WTC11 (cell line): ENCODE results near the gene CAPN12. TPM values are rescaled to one million over a fixed set of nuclear protein-coding genes. Genes with fewer than 3 reads are reported as not detected.

Source experiments
- ATAC-seq: fragments of 200-7000 bp; cut with Tn5 transposase; 2 replicates; pipeline ENCODE4 v1.10.0; 2021; ENCODE audit warnings: mild to moderate bottlenecking, moderate library complexity
- CTCF ChIA-PET: fragments of 300-600 bp; sonication (Branson Sonifier 250); formaldehyde crosslinking; loops from one replicate; lab custom pipeline; 2021; ENCODE audit warnings: antibody characterized with exemption; lab: Charles Lee
- POLR2A ChIA-PET: fragments of 350-600 bp; sonication (Branson Sonifier 250); formaldehyde crosslinking; loops from one replicate; lab custom pipeline; 2021; ENCODE audit warnings: antibody characterized with exemption; lab: Charles Lee
- DNase-seq: peaks from one replicate; pipeline ENCODE4 v3.0.0; 2021; ENCODE audit warnings: low spot score
- H3K27ac Mint-ChIP-seq: 2 replicates; pipeline ENCODE4 v1.8.0; 2021; ENCODE audit warnings: mixed read lengths
- H3K27me3 Mint-ChIP-seq: 2 replicates; pipeline ENCODE4 v1.8.0; 2021; ENCODE audit warnings: low read depth, mild to moderate bottlenecking, moderate library complexity, mixed read lengths
- H3K36me3 Mint-ChIP-seq: 2 replicates; pipeline ENCODE4 v1.8.0; 2021; ENCODE audit warnings: mixed read lengths
- H3K4me1 Mint-ChIP-seq: 2 replicates; pipeline ENCODE4 v1.8.0; 2022; ENCODE audit warnings: mixed read lengths
- H3K4me3 Mint-ChIP-seq: 2 replicates; pipeline ENCODE4 v1.8.0; 2021; ENCODE audit warnings: mild to moderate bottlenecking, moderate library complexity, mixed read lengths
- H3K9me3 Mint-ChIP-seq: 2 replicates; pipeline ENCODE4 v1.8.0; 2021; ENCODE audit warnings: mixed read lengths
- ATF2 ChIP-seq: sonication (generic); formaldehyde crosslinking; IDR thresholded peaks from 2 replicates; pipeline ENCODE4 v1.8.1; 2022; ENCODE audit warnings: low read depth, missing genetic modification reagents, borderline replicate concordance
- CBFB ChIP-seq: sonication (generic); formaldehyde crosslinking; IDR thresholded peaks from 2 replicates; pipeline ENCODE4 v1.8.1; 2022; ENCODE audit warnings: mild to moderate bottlenecking, low read depth, missing genetic modification reagents
- EMX1 ChIP-seq: fragments of 250-450 bp; sonication (Bioruptor Pico); IDR thresholded peaks from 2 replicates; pipeline ENCODE4 v1.8.0; 2021; ENCODE audit warnings: mild to moderate bottlenecking
- ESRRA ChIP-seq: sonication (generic); formaldehyde crosslinking; IDR thresholded peaks from 2 replicates; pipeline ENCODE4 v1.8.1; 2022; ENCODE audit warnings: mild to moderate bottlenecking, missing genetic modification reagents, borderline replicate concordance
- FOXP1 ChIP-seq: sonication (generic); formaldehyde crosslinking; IDR thresholded peaks from 2 replicates; pipeline ENCODE4 v1.8.0; 2022; ENCODE audit warnings: missing genetic modification reagents, mild to moderate bottlenecking, moderate library complexity, borderline replicate concordance
- GTF2I ChIP-seq: fragments of 250-450 bp; sonication (Bioruptor Pico); conservative IDR thresholded peaks from 2 replicates; pipeline ENCODE4 v1.4.0; 2021; ENCODE audit warnings: mild to moderate bottlenecking
- JAZF1 ChIP-seq: fragments of 250-450 bp; sonication (Bioruptor Pico); IDR thresholded peaks from 2 replicates; pipeline ENCODE4 v1.9.0; 2021; ENCODE audit warnings: moderate library complexity, mild to moderate bottlenecking, inconsistent platforms
- JUN ChIP-seq: sonication (generic); formaldehyde crosslinking; IDR thresholded peaks from 2 replicates; pipeline ENCODE4 v1.8.0; 2023; ENCODE audit warnings: mild to moderate bottlenecking, missing genetic modification reagents
- KAT7 ChIP-seq: sonication (generic); formaldehyde crosslinking; IDR thresholded peaks from 2 replicates; pipeline ENCODE4 v1.8.1; 2023; ENCODE audit warnings: missing genetic modification reagents, mild to moderate bottlenecking, borderline replicate concordance
- SMAD3 ChIP-seq: sonication (generic); formaldehyde crosslinking; IDR thresholded peaks from 2 replicates; pipeline ENCODE4 v1.8.0; 2022; ENCODE audit warnings: missing genetic modification reagents, mild to moderate bottlenecking, borderline replicate concordance
- TEAD1 ChIP-seq: sonication (generic); formaldehyde crosslinking; IDR thresholded peaks from 2 replicates; pipeline ENCODE4 v1.8.0; 2022; ENCODE audit warnings: mild to moderate bottlenecking, missing genetic modification reagents
- ZNF317 ChIP-seq: sonication (generic); formaldehyde crosslinking; IDR thresholded peaks from 2 replicates; pipeline ENCODE4 v1.8.1; 2023; ENCODE audit warnings: low read depth, mild to moderate bottlenecking, moderate library complexity, missing genetic modification reagents, borderline replicate concordance
- ZNF425 ChIP-seq: fragments of 250-450 bp; sonication (Bioruptor Pico); conservative IDR thresholded peaks from 2 replicates; pipeline ENCODE4 v1.9.0; 2021; ENCODE audit warnings: mild to moderate bottlenecking
- total RNA-seq: library from RNA; stranded (reverse); gene quantifications from 3 replicates; pipeline ENCODE4 v1.2.3, GENCODE V29; 2021
- TF ChIP-seq, protein P1 (sequence below): sonication (generic); formaldehyde crosslinking; IDR thresholded peaks from 2 replicates; pipeline ENCODE4 v1.8.0; 2022; ENCODE audit warnings: missing genetic modification reagents
- TF ChIP-seq, protein P2 (sequence below): fragments of 250-450 bp; sonication (Bioruptor Pico); IDR thresholded peaks from 2 replicates; pipeline ENCODE4 v1.9.0; 2021; ENCODE audit warnings: mild to moderate bottlenecking
- TF ChIP-seq, protein P3 (sequence below): sonication (generic); formaldehyde crosslinking; IDR thresholded peaks from 2 replicates; pipeline ENCODE4 v1.8.1; 2022; ENCODE audit warnings: mild to moderate bottlenecking, moderate library complexity, missing genetic modification reagents
- TF ChIP-seq, protein P4 (sequence below): sonication (generic); formaldehyde crosslinking; IDR thresholded peaks from 2 replicates; pipeline ENCODE4 v1.8.1; 2022; ENCODE audit warnings: low read depth, mild to moderate bottlenecking, moderate library complexity, missing genetic modification reagents, borderline replicate concordance

Gene CAPN12
- total RNA-seq, 1 experiment from 2014 or later: 9.6 TPM

GRCh38 chr19:38691938-38692457 lies 52.3 kb downstream of the CAPN12 start (continued):
- TF ChIP-seq ZNF425 (CRISPR knock-in tag): no peak
- no peak for TF ChIP-seq FOXP1

- H3K27me3 Mint-ChIP-seq: no peaks in the 10 kb centered on the region
- POLR2A ChIA-PET: interaction anchor here (0.7 to 1.5 kb wide), 3 partner anchors 22 to 72 kb away, joined by 3 to 6 read pairs (median 5); no protein-coding TSS in a partner anchor
- TF ChIP-seq, protein P1, sequence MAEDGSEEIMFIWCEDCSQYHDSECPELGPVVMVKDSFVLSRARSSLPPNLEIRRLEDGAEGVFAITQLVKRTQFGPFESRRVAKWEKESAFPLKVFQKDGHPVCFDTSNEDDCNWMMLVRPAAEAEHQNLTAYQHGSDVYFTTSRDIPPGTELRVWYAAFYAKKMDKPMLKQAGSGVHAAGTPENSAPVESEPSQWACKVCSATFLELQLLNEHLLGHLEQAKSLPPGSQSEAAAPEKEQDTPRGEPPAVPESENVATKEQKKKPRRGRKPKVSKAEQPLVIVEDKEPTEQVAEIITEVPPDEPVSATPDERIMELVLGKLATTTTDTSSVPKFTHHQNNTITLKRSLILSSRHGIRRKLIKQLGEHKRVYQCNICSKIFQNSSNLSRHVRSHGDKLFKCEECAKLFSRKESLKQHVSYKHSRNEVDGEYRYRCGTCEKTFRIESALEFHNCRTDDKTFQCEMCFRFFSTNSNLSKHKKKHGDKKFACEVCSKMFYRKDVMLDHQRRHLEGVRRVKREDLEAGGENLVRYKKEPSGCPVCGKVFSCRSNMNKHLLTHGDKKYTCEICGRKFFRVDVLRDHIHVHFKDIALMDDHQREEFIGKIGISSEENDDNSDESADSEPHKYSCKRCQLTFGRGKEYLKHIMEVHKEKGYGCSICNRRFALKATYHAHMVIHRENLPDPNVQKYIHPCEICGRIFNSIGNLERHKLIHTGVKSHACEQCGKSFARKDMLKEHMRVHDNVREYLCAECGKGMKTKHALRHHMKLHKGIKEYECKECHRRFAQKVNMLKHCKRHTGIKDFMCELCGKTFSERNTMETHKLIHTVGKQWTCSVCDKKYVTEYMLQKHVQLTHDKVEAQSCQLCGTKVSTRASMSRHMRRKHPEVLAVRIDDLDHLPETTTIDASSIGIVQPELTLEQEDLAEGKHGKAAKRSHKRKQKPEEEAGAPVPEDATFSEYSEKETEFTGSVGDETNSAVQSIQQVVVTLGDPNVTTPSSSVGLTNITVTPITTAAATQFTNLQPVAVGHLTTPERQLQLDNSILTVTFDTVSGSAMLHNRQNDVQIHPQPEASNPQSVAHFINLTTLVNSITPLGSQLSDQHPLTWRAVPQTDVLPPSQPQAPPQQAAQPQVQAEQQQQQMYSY (CRISPR knock-in tag): peak; percentile 42; the same call in 1 of the 2 replicates
- TF ChIP-seq ATF2: no peak
- no peak for TF ChIP-seq ESRRA
- no peak for TF ChIP-seq ZNF425 (CRISPR knock-in tag)
- DNase-seq (no peak), ATAC-seq (no peak)
- H3K36me3 Mint-ChIP-seq: peaks cover 17% of the 10 kb centered on the region
- no peak overlapping the region for H3K4me3 Mint-ChIP-seq
- CTCF ChIA-PET: interaction anchor here (0.7 to 1.3 kb wide), 6 partner anchors 8 to 288 kb away, joined by 3 to 9 read pairs (median 4); partner anchors contain the start of genes ACTN4 and FAM98C
- peak overlapping the region; percentile 98 for H3K27ac Mint-ChIP-seq
- peaks cover 82% of the 10 kb centered on the region for H3K4me1 Mint-ChIP-seq
- no peaks in the 10 kb centered on the region; the same call in 1 of the 2 replicates for H3K9me3 Mint-ChIP-seq
These were observed 53.4 kb downstream of the CAPN12 start for GRCh38 chr19:38690832-38691231.

- DNase-seq: no peak
- TF ChIP-seq TEAD1 (CRISPR knock-in tag) (no peak), JUN (CRISPR knock-in tag) (no peak), JAZF1 (no peak), CBFB (CRISPR knock-in tag) (no peak), KAT7 (CRISPR knock-in tag) (no peak), ZNF317 (CRISPR knock-in tag) (no peak), EMX1 (CRISPR knock-in tag) (no peak), SMAD3 (CRISPR knock-in tag) (no peak), GTF2I (CRISPR knock-in tag) (no peak)
- TF ChIP-seq, protein P2, sequence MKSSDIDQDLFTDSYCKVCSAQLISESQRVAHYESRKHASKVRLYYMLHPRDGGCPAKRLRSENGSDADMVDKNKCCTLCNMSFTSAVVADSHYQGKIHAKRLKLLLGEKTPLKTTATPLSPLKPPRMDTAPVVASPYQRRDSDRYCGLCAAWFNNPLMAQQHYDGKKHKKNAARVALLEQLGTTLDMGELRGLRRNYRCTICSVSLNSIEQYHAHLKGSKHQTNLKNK (CRISPR knock-in tag): no peak
- TF ChIP-seq, protein P3, sequence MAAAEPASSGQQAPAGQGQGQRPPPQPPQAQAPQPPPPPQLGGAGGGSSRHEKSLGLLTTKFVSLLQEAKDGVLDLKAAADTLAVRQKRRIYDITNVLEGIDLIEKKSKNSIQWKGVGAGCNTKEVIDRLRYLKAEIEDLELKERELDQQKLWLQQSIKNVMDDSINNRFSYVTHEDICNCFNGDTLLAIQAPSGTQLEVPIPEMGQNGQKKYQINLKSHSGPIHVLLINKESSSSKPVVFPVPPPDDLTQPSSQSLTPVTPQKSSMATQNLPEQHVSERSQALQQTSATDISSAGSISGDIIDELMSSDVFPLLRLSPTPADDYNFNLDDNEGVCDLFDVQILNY: no peak
- TF ChIP-seq, protein P4, sequence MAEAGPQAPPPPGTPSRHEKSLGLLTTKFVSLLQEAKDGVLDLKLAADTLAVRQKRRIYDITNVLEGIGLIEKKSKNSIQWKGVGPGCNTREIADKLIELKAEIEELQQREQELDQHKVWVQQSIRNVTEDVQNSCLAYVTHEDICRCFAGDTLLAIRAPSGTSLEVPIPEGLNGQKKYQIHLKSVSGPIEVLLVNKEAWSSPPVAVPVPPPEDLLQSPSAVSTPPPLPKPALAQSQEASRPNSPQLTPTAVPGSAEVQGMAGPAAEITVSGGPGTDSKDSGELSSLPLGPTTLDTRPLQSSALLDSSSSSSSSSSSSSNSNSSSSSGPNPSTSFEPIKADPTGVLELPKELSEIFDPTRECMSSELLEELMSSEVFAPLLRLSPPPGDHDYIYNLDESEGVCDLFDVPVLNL (CRISPR knock-in tag): no peak
- TF ChIP-seq, all 79 proteins: peak for 0
- Mint-ChIP-seq H3K4me3 (no peak overlapping the region), H3K9me3 (no peaks in the 10 kb centered on the region; the same call in 1 of the 2 replicates), H3K4me1 (peaks cover 82% of the 10 kb centered on the region), H3K27ac (peak overlapping the region; percentile 98), H3K36me3 (peaks cover 17% of the 10 kb centered on the region), H3K27me3 (no peaks in the 10 kb centered on the region)
- CTCF ChIA-PET: interaction anchor here (0.5 to 1.5 kb wide), 5 partner anchors 9 to 56 kb away, joined by 3 to 5 read pairs (median 3); no protein-coding TSS in a partner anchor
- POLR2A ChIA-PET: interaction anchor here (0.6 to 1.5 kb wide), 3 partner anchors 21 to 199 kb away, joined by 3 to 5 read pairs (median 4); partner anchors contain the start of gene ACTN4
- ATAC-seq: no peak
These were observed 54.1 kb downstream of the CAPN12 start for GRCh38 chr19:38690146-38690545.
